SH-SY5Y (cell line): ENCODE results near the gene MYBPC1.

Source experiments
- GATA2 ChIP-seq: IDR thresholded peaks from 2 replicates; pipeline ENCODE4 v1.6.1; 2011; ENCODE audit warnings: mild to moderate bottlenecking, low read depth, low read length
- GATA3 ChIP-seq: IDR thresholded peaks from 2 replicates; pipeline ENCODE4 v1.6.1; 2011; ENCODE audit warnings: low read depth, mild to moderate bottlenecking, low read length, moderate library complexity

GRCh38 chr12:101690544-101691098, 95.8 kb downstream of the MYBPC1 start:
- TF ChIP-seq GATA2: no peak
- no peak for TF ChIP-seq GATA3
